Measurements from ENCODE around the gene FITM2. TPM values are rescaled to one million over a fixed set of nuclear protein-coding genes. Genes with fewer than 3 reads are reported as not detected.

Gene FITM2
- total and polyA plus RNA-seq, 10 of the 15 experiments (the other 5 are each of a cell fraction or from before 2014, with no cell fraction given): 0.46 to 1.9 (median 1.6) TPM

- ChIA-PET SMC1A (ENCODE audit: uncharacterized antibody, unreplicated experiment) (no interaction called here), RAD21 (ENCODE audit: unreplicated experiment) (no interaction called here), POLR2A (no interaction called here), CTCF (no interaction called here)
- in situ Hi-C loops (cut with MboI): no loop called here
- H3K9ac ChIP-seq (ENCODE audit: control insufficient read depth, insufficient read depth, low read length): no peak overlapping the region
- H3K79me2 ChIP-seq (ENCODE audit: control insufficient read depth, insufficient read depth, low read length): no peaks in the 10 kb centered on the region
- TF ChIP-seq CHD2 (IDR thresholded peaks at IDR 0.05; ENCODE audit: borderline replicate concordance, low read depth, low read length) (no peak), NRF1 (conservative IDR thresholded peaks at IDR 0.05; ENCODE audit: low read depth, low read length) (no peak), IKZF2 (IDR thresholded peaks at IDR 0.05) (no peak), MYB (IDR thresholded peaks at IDR 0.05; ENCODE audit: borderline replicate concordance, low read depth, low read length) (no peak), SPI1 (IDR thresholded peaks at IDR 0.05; ENCODE audit: borderline replicate concordance, insufficient read depth, low read depth, low read length) (no peak), NBN (IDR thresholded peaks at IDR 0.05) (no peak), STAT1 (conservative IDR thresholded peaks at IDR 0.05) (no peak)
- TF ChIP-seq, protein P1, sequence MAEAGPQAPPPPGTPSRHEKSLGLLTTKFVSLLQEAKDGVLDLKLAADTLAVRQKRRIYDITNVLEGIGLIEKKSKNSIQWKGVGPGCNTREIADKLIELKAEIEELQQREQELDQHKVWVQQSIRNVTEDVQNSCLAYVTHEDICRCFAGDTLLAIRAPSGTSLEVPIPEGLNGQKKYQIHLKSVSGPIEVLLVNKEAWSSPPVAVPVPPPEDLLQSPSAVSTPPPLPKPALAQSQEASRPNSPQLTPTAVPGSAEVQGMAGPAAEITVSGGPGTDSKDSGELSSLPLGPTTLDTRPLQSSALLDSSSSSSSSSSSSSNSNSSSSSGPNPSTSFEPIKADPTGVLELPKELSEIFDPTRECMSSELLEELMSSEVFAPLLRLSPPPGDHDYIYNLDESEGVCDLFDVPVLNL (IDR thresholded peaks at IDR 0.05; ENCODE audit: low read depth, low read length): no peak
- 18% methylated on average over 8 of the region's 8 CpGs for WGBS (ENCODE audit: insufficient coverage, insufficient replicate concordance, low lambda C conversion rate, missing lambda C conversion rate)
- ATAC-seq: no peak
- no TSS peak for BruUV-seq (replicated peaks)
- H3K27me3 ChIP-seq (replicated peaks in 1 of 2; ENCODE audit: control insufficient read depth in 2 of 2, insufficient read depth in 2 of 2, low read length in 1 of 2): peaks cover 0 to 3% of the 10 kb centered on the region in 2 experiments; a peak in 2 of 4 replicates
- H3K4me2 ChIP-seq (ENCODE audit: control insufficient read depth, insufficient read depth): no peak overlapping the region
- no peaks in the 10 kb centered on the region for H3K36me3 ChIP-seq (ENCODE audit: control insufficient read depth in 2 of 2, insufficient read depth in 2 of 2, low read length in 1 of 2)
- no peak for DNase-seq (ENCODE audit: low read depth, low spot score)
- H3K27ac ChIP-seq (ENCODE audit: control insufficient read depth, insufficient read depth): no peak overlapping the region
- H3K4me1 ChIP-seq (ENCODE audit: control insufficient read depth, insufficient read depth, low read length): no peaks in the 10 kb centered on the region
- H4K20me1 ChIP-seq (ENCODE audit: control insufficient read depth, insufficient read depth): no peaks in the 10 kb centered on the region
- no peak for FAIRE-seq
- H3K9me3 ChIP-seq (replicated peaks; ENCODE audit: control insufficient read depth, insufficient read depth, low read length): no peaks in the 10 kb centered on the region
- no peak overlapping the region for H3K4me3 ChIP-seq
- no peak overlapping the region for H2AFZ ChIP-seq (ENCODE audit: control insufficient read depth, low read depth, low read length)
- intact Hi-C loops (cut with micrococcal nuclease; ENCODE audit: unreplicated experiment): no loop called here
Observed at GRCh38 chr20:44334306-44334705, 23.3 kb upstream of the FITM2 start.

DNA sequence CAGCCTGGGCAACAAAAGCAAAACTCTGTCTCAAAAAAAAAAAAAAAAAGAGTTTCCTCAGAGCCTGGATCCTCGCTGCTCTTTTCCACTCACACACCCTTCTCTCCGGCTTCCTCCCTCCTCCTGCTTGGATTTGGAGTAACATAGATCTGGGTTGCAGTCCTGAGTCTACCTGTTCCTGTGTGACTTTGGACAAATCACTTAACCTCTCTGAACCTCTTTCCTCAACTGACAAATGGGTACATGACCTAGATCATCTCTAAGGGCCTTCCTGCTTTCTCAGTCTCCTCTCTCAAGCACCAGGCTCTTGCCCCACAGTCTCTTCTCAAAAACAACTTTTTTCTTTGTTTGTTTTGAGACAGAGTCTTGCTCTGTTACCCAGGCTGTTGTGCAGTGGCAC is 20.2 kb upstream of the FITM2 start:
- CTCF ChIA-PET: no interaction called here
- BruUV-seq (replicated peaks): no TSS peak
- WGBS (ENCODE audit: insufficient coverage, insufficient replicate concordance, low lambda C conversion rate, missing lambda C conversion rate): 100% methylated on average over 1 of the region's 2 CpGs
- H3K27me3 ChIP-seq (replicated peaks in 1 of 2; ENCODE audit: control insufficient read depth in 2 of 2, insufficient read depth in 2 of 2, low read length in 1 of 2): no peaks in the 10 kb centered on the region; a peak in 1 of 4 replicates
- H3K4me1 ChIP-seq (ENCODE audit: control insufficient read depth, insufficient read depth, low read length): no peaks in the 10 kb centered on the region
- no peak overlapping the region for H3K9ac ChIP-seq (ENCODE audit: control insufficient read depth, insufficient read depth, low read length)
- DNase-seq (ENCODE audit: low read depth, low spot score) (no peak), FAIRE-seq (no peak), ATAC-seq (no peak)
- in situ Hi-C loops (cut with MboI): no loop called here
- SMC1A ChIA-PET (ENCODE audit: uncharacterized antibody, unreplicated experiment): interaction anchor here (0.6 kb wide), 1 partner anchor 35 kb away, joined by 3 read pairs; no protein-coding TSS in a partner anchor
- H3K9me3 ChIP-seq (replicated peaks; ENCODE audit: control insufficient read depth, insufficient read depth, low read length): no peaks in the 10 kb centered on the region
- TF ChIP-seq NFYA (IDR thresholded peaks at IDR 0.05; ENCODE audit: borderline replicate concordance, low read depth, low read length) (no peak), NR2C1 (IDR thresholded peaks at IDR 0.05) (no peak), EED (IDR thresholded peaks at IDR 0.05; ENCODE audit: low read depth) (no peak), STAT3 (IDR thresholded peaks at IDR 0.05; ENCODE audit: low read depth, low read length) (no peak), BCL11A (IDR thresholded peaks at IDR 0.05; ENCODE audit: low read depth, low read length) (no peak), HDGF (IDR thresholded peaks at IDR 0.05) (no peak), HSF1 (IDR thresholded peaks at IDR 0.05; ENCODE audit: low read depth, low read length) (no peak)
- TF ChIP-seq, protein P2, sequence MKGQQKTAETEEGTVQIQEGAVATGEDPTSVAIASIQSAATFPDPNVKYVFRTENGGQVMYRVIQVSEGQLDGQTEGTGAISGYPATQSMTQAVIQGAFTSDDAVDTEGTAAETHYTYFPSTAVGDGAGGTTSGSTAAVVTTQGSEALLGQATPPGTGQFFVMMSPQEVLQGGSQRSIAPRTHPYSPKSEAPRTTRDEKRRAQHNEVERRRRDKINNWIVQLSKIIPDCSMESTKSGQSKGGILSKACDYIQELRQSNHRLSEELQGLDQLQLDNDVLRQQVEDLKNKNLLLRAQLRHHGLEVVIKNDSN (IDR thresholded peaks at IDR 0.05; ENCODE audit: borderline replicate concordance, extremely low read length, insufficient read depth, low read depth, low read length): no peak
- POLR2A ChIA-PET: no interaction called here
- H2AFZ ChIP-seq (ENCODE audit: control insufficient read depth, low read depth, low read length): no peak overlapping the region
- RAD21 ChIA-PET (ENCODE audit: unreplicated experiment): no interaction called here
- intact Hi-C loops (cut with micrococcal nuclease; ENCODE audit: unreplicated experiment): no loop called here
- no peaks in the 10 kb centered on the region for H4K20me1 ChIP-seq (ENCODE audit: control insufficient read depth, insufficient read depth)
- no peak overlapping the region for H3K27ac ChIP-seq (ENCODE audit: control insufficient read depth, insufficient read depth)
- no peak overlapping the region for H3K4me3 ChIP-seq
- no peaks in the 10 kb centered on the region for H3K79me2 ChIP-seq (ENCODE audit: control insufficient read depth, insufficient read depth, low read length)
- no peak overlapping the region for H3K4me2 ChIP-seq (ENCODE audit: control insufficient read depth, insufficient read depth)
- no peaks in the 10 kb centered on the region for H3K36me3 ChIP-seq (ENCODE audit: control insufficient read depth in 2 of 2, insufficient read depth in 2 of 2, low read length in 1 of 2)

All from GM12878 (cell line).